Heart left ventricle (tissue), 13 donors: ENCODE measurements around the gene PDX1.

Source experiments
- POLR2A ChIP-seq, 2 donors: fragments of 450-650 bp; IDR thresholded peaks; one replicate each; pipeline ENCODE4 v1.6.1; 2017; ENCODE audit warnings: antibody characterized with exemption in 2 of 2, mild to moderate bottlenecking in 2 of 2, moderate library complexity in 2 of 2
- TF ChIP-seq, protein P1 (sequence below), 12 donors: fragments of 200-600 bp; sonication (generic) in 4 of 12; IDR thresholded peaks; one replicate each; pipeline versions ENCODE4 v1.5.0 to v1.8.0; 2018 to 2022; ENCODE audit warnings: antibody characterized with exemption in 12 of 12, mild to moderate bottlenecking in 5 of 12
- donor health status: ischemic (EF 13 %, LVEDD 7.1; RV severe dilation, severe dysfunction).
- donor health status: DM: no; HTN: yes; CAD: no.
- donor health status: DM: no; HTN: no; CAD: no.
- donor health status: ischemic (EF 25% LVEDD 6.9; RV normal size, moderate dysfunction).
- donor health status: ischemic (EF 25% LVEDD 5.7; RV mildly dilated, moderate dysfunction).
- donor health status: ischemic (EF 35%, LVEDD 5.7; RV mildly dilated, moderate dysfunction).
- donor health status: nonischemic (EF 11% LVEDD 7.7; RV severe dilation, severe dysfunction).
- donor health status: DM: yes; HTN: yes; CAD: no.
- donor health status: PGD.
- donor health status: ischemic (EF 29% LVEDD 5.4; RV normal size, mild dysfunction).
- donor health status: nonischemic (EF 23%, LVEDD 6.1; RV moderate dilation, normal function).

DNA sequence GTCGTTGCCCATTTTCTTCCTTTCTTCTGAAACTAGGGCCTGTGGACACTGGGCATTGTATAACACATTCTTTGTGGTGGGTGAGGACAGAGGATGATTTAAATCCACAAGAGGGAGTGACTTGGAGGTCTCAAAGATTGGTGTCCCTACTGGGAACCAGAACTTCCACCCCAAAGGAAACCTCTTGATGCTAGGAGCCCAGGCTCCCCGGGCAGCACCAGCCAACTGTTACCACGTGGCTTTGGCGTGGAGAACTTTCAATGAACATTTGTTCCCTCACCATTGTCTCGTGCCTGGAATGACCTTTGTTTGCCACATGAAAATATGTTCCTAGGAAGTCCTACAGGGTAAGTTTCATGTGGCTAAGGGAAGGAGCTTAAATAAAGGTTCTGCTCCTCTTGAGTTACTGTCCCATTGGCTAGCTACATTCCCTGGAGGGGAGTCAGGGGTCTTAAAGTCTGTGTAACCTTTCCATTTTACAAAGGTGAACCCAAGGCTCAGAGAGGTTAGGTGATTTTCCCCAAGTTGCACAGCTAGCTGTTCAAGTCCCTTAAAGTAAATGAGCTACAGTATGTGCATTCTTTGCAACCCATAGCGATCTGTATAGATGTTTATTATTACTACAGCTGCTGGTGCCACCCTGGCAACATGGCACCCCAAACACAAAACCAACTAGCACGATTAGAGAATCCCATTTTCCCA lies 54.3 kb downstream of the PDX1 start:
- TF ChIP-seq, protein P1, sequence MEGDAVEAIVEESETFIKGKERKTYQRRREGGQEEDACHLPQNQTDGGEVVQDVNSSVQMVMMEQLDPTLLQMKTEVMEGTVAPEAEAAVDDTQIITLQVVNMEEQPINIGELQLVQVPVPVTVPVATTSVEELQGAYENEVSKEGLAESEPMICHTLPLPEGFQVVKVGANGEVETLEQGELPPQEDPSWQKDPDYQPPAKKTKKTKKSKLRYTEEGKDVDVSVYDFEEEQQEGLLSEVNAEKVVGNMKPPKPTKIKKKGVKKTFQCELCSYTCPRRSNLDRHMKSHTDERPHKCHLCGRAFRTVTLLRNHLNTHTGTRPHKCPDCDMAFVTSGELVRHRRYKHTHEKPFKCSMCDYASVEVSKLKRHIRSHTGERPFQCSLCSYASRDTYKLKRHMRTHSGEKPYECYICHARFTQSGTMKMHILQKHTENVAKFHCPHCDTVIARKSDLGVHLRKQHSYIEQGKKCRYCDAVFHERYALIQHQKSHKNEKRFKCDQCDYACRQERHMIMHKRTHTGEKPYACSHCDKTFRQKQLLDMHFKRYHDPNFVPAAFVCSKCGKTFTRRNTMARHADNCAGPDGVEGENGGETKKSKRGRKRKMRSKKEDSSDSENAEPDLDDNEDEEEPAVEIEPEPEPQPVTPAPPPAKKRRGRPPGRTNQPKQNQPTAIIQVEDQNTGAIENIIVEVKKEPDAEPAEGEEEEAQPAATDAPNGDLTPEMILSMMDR (IDR thresholded peaks at IDR 0.05): no peak
- no peak for TF ChIP-seq POLR2A (IDR thresholded peaks at IDR 0.05)
